CD4-positive, alpha-beta T cell treated with Interleukin-4 for 1 hour (primary cell): ENCODE measurements around the gene CFAP100.

Source experiments
- DNase-seq, 2 donors: peaks; one replicate each; pipeline ENCODE4 v3.0.0-alpha.2; 2020 to 2022

CFAP100 gene

DNA sequence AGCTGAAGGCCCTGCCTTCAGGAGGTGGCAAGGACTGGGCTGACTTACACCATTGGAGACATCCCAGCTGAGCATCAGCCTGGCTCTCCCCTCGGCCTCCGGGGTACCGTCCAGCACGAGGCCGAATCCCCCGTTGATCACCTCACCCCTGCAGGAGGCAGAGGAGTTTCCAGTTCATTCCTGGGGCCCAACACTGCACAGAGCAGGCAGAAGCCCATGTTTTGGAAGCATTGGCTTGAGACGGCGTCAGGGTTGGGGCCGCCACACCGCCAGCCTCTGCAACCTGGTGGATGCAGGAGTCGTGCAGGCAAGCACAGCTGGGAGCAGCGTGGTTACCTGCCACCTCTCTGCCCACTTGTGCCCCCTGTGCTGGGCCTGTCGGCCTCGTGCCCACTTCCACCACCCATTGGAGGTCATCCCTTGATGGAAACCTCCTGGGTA, 88.6 kb downstream of the CFAP100 start:
- no peak for DNase-seq

DNA sequence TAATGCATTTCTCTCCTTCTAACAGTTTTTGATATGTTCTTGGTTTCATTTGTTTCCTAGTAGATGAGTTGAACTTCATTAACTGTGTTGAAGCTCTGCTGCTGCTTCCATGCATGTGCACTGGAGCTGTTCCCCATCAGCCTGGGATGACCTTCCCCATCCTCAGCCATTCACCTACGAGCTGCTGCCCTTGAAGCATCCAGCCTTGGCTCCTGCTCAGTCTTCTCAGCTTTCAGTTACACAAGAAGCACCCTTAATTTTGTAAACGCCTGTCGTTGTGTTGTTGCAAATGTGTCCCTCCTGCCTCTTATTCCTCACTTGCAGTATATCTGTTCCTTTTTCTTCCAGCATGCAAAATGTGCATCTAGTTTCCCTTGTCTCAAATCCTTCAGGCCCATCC, 89.4 kb downstream of the CFAP100 start:
- DNase-seq: no peak

DNA sequence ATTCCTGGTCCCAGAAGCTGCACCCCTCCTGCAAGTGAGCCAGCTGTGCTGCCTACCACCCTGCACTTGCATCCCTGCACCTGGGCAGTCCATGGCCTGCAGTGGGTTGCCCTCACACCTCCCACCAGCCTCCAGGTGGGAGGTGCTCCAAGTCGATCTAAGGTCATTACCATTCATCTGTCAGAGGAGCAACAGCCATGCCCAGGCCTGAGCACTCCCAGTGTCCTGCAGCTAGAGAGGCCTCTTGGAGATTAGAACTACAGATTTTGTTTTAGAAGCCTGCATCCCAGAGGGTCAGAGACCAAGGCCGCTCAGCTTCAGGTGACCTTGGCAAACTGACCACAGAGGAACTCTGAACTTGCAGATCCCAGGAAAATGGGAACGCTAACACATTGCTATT, 90.0 kb downstream of the CFAP100 start:
- DNase-seq: no peak

DNA sequence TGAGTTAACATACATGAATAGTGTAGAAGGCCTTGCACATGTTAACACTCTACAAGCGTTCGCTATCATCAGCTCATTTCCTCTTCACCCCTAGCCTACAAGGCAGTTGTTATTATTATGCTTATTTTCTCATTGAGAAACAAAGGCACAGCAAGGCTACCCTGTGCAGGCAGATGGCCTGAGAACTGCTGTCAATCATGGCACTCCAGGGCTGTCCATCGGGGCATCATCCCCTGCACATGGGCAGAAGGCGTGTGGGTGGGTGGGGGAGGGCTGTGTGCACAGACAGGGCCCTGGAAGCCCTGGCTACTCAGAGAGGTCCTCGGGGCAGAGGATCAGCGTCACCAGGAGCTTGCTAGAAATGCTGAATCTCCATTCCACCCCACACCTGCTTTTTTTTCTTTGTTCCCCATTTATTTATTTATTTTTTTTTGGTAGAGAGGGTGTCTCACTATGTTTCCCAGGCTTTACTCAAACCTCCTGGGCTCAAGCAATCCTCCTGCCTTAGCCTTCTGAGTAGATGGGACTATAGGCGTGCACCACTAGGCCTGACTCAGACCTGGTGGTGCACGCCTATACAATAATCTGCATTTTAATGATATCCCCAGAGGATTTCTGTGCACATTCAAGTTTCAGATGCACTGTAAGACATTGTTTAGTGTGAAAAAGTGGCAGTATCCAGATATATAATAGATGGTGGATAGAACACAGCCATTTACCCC, 90.6 kb downstream of the CFAP100 start:
- no peak for DNase-seq

DNA sequence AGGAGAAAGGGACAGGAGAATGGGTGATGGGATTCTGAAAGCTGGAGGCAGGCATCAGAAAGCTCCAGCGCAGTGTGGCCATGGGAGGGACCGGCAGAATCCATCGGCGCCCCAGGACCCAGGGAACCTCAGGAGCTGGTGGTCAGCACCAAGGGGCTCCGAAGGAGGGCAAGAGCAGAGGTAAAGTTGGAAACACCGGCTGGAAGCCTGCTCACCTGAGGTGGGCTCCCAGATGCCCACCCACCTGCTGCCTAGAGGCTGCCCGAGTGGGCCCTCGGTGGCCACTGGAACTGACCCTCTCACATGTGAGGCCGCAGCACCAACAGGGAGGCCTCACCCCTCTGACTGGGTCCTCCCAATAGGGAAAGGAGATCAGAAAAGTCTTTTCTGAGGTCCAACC, 91.2 kb downstream of the CFAP100 start:
- DNase-seq: no peak
